Heart left ventricle (tissue), 13 donors: ENCODE results near the gene GPER1.

Source experiments
- CTCF ChIP-seq, 12 donors: fragments of 200-600 bp; sonication (generic) in 4 of 12; IDR thresholded peaks; one replicate each; pipeline versions ENCODE4 v1.5.0 to v1.8.0; 2018 to 2022; ENCODE audit warnings: antibody characterized with exemption in 12 of 12, mild to moderate bottlenecking in 5 of 12
- POLR2A ChIP-seq, 2 donors: fragments of 450-650 bp; IDR thresholded peaks; one replicate each; pipeline ENCODE4 v1.6.1; 2017; ENCODE audit warnings: antibody characterized with exemption in 2 of 2, mild to moderate bottlenecking in 2 of 2, moderate library complexity in 2 of 2
- donor health status: ischemic (EF 13 %, LVEDD 7.1; RV severe dilation, severe dysfunction).
- donor health status: DM: no; HTN: yes; CAD: no.
- donor health status: DM: no; HTN: no; CAD: no.
- donor health status: ischemic (EF 25% LVEDD 6.9; RV normal size, moderate dysfunction).
- donor health status: ischemic (EF 25% LVEDD 5.7; RV mildly dilated, moderate dysfunction).
- donor health status: ischemic (EF 35%, LVEDD 5.7; RV mildly dilated, moderate dysfunction).
- donor health status: nonischemic (EF 11% LVEDD 7.7; RV severe dilation, severe dysfunction).
- donor health status: DM: yes; HTN: yes; CAD: no.
- donor health status: PGD.
- donor health status: ischemic (EF 29% LVEDD 5.4; RV normal size, mild dysfunction).
- donor health status: nonischemic (EF 23%, LVEDD 6.1; RV moderate dilation, normal function).

GRCh38 chr7:1100834-1101562 is 13.1 kb downstream of the GPER1 start:
- no peak for TF ChIP-seq CTCF (IDR thresholded peaks at IDR 0.05)
- TF ChIP-seq POLR2A (IDR thresholded peaks at IDR 0.05): no peak
